IMR-90 (cell line): Measurements from ENCODE around the gene CMSS1. TPM values are rescaled to one million over a fixed set of nuclear protein-coding genes. Genes with fewer than 3 reads are reported as not detected.

ENCODE experiments used
- ATAC-seq: fragments of 200-7000 bp; cut with Tn5 transposase; 2 replicates; pipeline ENCODE4 v1.9.1; 2020; ENCODE audit warnings: low read depth, mild to moderate bottlenecking, moderate library complexity
- BruUV-seq: library from RNA; stranded (reverse); fragments of 400-500 nt; replicated peaks from 2 replicates; lab custom pipeline; 2021; lab: Mats Ljungman, UMichigan
- CTCF ChIA-PET: fragments of 300-600 bp; formaldehyde crosslinking; extraction: SDS; loops from one replicate; lab custom pipeline; 2021; ENCODE audit warnings: antibody characterized with exemption; lab: Yijun Ruan, JAX
- POLR2A ChIA-PET: fragments of 300-600 bp; sonication (Branson Sonifier 250); formaldehyde crosslinking; loops from one replicate; lab custom pipeline; 2022; ENCODE audit warnings: antibody characterized with exemption; ENCODE audit not compliant: unreplicated experiment; lab: Charles Lee
- DNase-seq: peaks from one replicate; pipeline ENCODE4 v3.0.0; 2013
- H2AFZ ChIP-seq: replicated peaks from 2 replicates; pipeline ENCODE3; 2013; ENCODE audit warnings: low read length, mild to moderate bottlenecking; ENCODE audit not compliant: poor library complexity
- H2AK5ac ChIP-seq: 2 replicates; pipeline ENCODE4 v1.6.1; 2013; ENCODE audit warnings: low read depth, low read length, inconsistent platforms
- H2AK9ac ChIP-seq: replicated peaks from 2 replicates; pipeline ENCODE3; 2013; ENCODE audit warnings: mild to moderate bottlenecking, low read depth, low read length, moderate library complexity; ENCODE audit not compliant: poor library complexity
- H2BK120ac ChIP-seq: 2 replicates; pipeline ENCODE4 v1.6.1; 2013; ENCODE audit warnings: low read depth, low read length, inconsistent platforms
- H2BK15ac ChIP-seq: 3 replicates; pipeline ENCODE4 v1.6.1; 2013; ENCODE audit warnings: low read depth, low read length, inconsistent platforms
- H2BK20ac ChIP-seq: 2 replicates; pipeline ENCODE4 v1.6.1; 2013; ENCODE audit warnings: low read depth, mild to moderate bottlenecking, inconsistent platforms, low read length, moderate library complexity
- H2BK5ac ChIP-seq: 2 replicates; pipeline ENCODE4 v1.6.1; 2013; ENCODE audit warnings: mild to moderate bottlenecking, low read depth, low read length, inconsistent platforms; ENCODE audit not compliant: poor library complexity, severe bottlenecking
- H3K14ac ChIP-seq: replicated peaks from 2 replicates; pipeline ENCODE4 v1.6.1; 2013; ENCODE audit warnings: low read depth, low read length, inconsistent platforms
- H3K18ac ChIP-seq: 2 replicates; pipeline ENCODE4 v1.6.1; 2013; ENCODE audit warnings: low read depth, low read length, control low read depth
- H3K23ac ChIP-seq: 2 replicates; pipeline ENCODE4 v1.6.1; 2013; ENCODE audit warnings: low read depth, low read length, inconsistent platforms
- H3K27ac ChIP-seq: 2 replicates; pipeline ENCODE4 v1.5.1; 2013; ENCODE audit warnings: mild to moderate bottlenecking, control low read depth, low read length; ENCODE audit not compliant: insufficient read depth
- H3K27me3 ChIP-seq: 2 replicates; pipeline ENCODE4 v1.6.1; 2013; ENCODE audit warnings: low read length; ENCODE audit not compliant: control insufficient read depth, insufficient read depth
- H3K36me3 ChIP-seq: 2 replicates; pipeline ENCODE4 v1.6.1; 2013; ENCODE audit warnings: low read length, mixed read lengths; ENCODE audit not compliant: control insufficient read depth, insufficient read depth
- H3K4ac ChIP-seq: 2 replicates; pipeline ENCODE4 v1.6.1; 2013; ENCODE audit warnings: low read depth, low read length, inconsistent platforms
- H3K4me1 ChIP-seq: 2 replicates; pipeline ENCODE4 v1.6.1; 2013; ENCODE audit warnings: low read length, mixed read lengths; ENCODE audit not compliant: control insufficient read depth, insufficient read depth
- H3K4me2 ChIP-seq: 2 replicates; pipeline ENCODE4 v1.6.1; 2013; ENCODE audit warnings: low read depth, mild to moderate bottlenecking, control low read depth, low read length, moderate library complexity
- H3K4me3 ChIP-seq: 2 replicates; pipeline ENCODE4 v1.5.1; 2013; ENCODE audit warnings: low read depth, mild to moderate bottlenecking, control low read depth, low read length, moderate library complexity; ENCODE audit not compliant: insufficient read depth
- H3K56ac ChIP-seq: 2 replicates; pipeline ENCODE4 v1.6.1; 2013; ENCODE audit warnings: low read length, inconsistent platforms; ENCODE audit not compliant: insufficient read depth; ENCODE audit errors: extremely low read depth
- H3K79me1 ChIP-seq, 2 experiments: 2 replicates each; pipeline ENCODE4 v1.6.1; 2013; ENCODE audit warnings: low read length in 2 of 2, inconsistent platforms in 1 of 2, low read depth in 1 of 2
- H3K9ac ChIP-seq: 2 replicates; pipeline ENCODE4 v1.6.1; 2013; ENCODE audit warnings: low read depth, low read length, control low read depth
- H3K9me1 ChIP-seq: 2 replicates; pipeline ENCODE4 v1.6.1; 2013; ENCODE audit warnings: low read length, inconsistent platforms; ENCODE audit not compliant: insufficient read depth
- H3K9me3 ChIP-seq: 2 replicates; pipeline ENCODE4 v1.6.1; 2013; ENCODE audit warnings: low read length; ENCODE audit not compliant: control insufficient read depth, insufficient read depth
- H4K20me1 ChIP-seq: 2 replicates; pipeline ENCODE4 v1.6.1; 2013; ENCODE audit warnings: low read length, inconsistent platforms; ENCODE audit not compliant: insufficient read depth
- H4K5ac ChIP-seq: 2 replicates; pipeline ENCODE4 v1.6.1; 2013; ENCODE audit warnings: mild to moderate bottlenecking, low read depth, low read length, control low read depth
- H4K8ac ChIP-seq, 2 experiments: 2 replicates each; pipeline ENCODE4 v1.6.1; 2013; ENCODE audit warnings: low read depth in 2 of 2, low read length in 2 of 2, control low read depth in 1 of 2, inconsistent platforms in 1 of 2
- H4K91ac ChIP-seq: 2 replicates; pipeline ENCODE4 v1.6.1; 2013; ENCODE audit warnings: low read depth, low read length, inconsistent platforms; ENCODE audit not compliant: insufficient read depth
- BHLHE40 ChIP-seq: fragments of 150-350 bp; IDR thresholded peaks from 2 replicates; pipeline ENCODE4 v1.6.1; 2016; ENCODE audit warnings: mild to moderate bottlenecking, low read depth, low read length
- CEBPB ChIP-seq: IDR thresholded peaks from 2 replicates; pipeline ENCODE4 v1.6.1; 2012; ENCODE audit warnings: low read depth, low read length, improper control_type of control experiment
- CHD1 ChIP-seq: IDR thresholded peaks from 2 replicates; pipeline ENCODE4 v1.6.1; 2012; ENCODE audit warnings: low read depth, low read length, improper control_type of control experiment
- FOS ChIP-seq: fragments of 150-350 bp; IDR thresholded peaks from 2 replicates; pipeline ENCODE4 v1.6.1; 2016; ENCODE audit warnings: low read depth, low read length
- MAFK ChIP-seq: IDR thresholded peaks from 2 replicates; pipeline ENCODE4 v1.6.1; 2012; ENCODE audit warnings: low read depth, low read length, improper control_type of control experiment
- MAZ ChIP-seq: IDR thresholded peaks from 2 replicates; pipeline ENCODE4 v1.6.1; 2012; ENCODE audit warnings: low read depth, mild to moderate bottlenecking, low read length, improper control_type of control experiment, moderate library complexity, borderline replicate concordance
- MXI1 ChIP-seq: IDR thresholded peaks from 2 replicates; pipeline ENCODE4 v1.6.1; 2012; ENCODE audit warnings: low read depth, mild to moderate bottlenecking, low read length, moderate library complexity, borderline replicate concordance
- POLR2A ChIP-seq: IDR thresholded peaks from 2 replicates; pipeline ENCODE4 v1.6.1; 2012; ENCODE audit warnings: mild to moderate bottlenecking, low read depth, low read length
- RAD21 ChIP-seq: IDR thresholded peaks from 2 replicates; pipeline ENCODE4 v1.6.1; 2012; ENCODE audit warnings: low read length, improper control_type of control experiment
- SMC3 ChIP-seq: fragments of 150-350 bp; IDR thresholded peaks from 2 replicates; pipeline ENCODE4 v1.6.1; 2016; ENCODE audit warnings: low read depth, mild to moderate bottlenecking, antibody characterized with exemption, low read length, moderate library complexity
- WGBS, 2 experiments: methylation state at CpG; one replicate each; pipeline versions ENCODE4 v1.1.5 to v1.1.7; 2013; ENCODE audit warnings: missing lambda C conversion rate in 2 of 2; ENCODE audit not compliant: insufficient read length in 1 of 2; ENCODE audit errors: extremely low coverage in 2 of 2; 5-methylcytosine and 5-hydroxymethylcytosine counted together
- dilution Hi-C: fragments of 300-500 bp; cut with HindIII; formaldehyde crosslinking; loops from one replicate; pipeline ENCODE4 v1.14.3; 2018; ENCODE audit warnings: low sequenced_read_pairs; ENCODE audit not compliant: unreplicated experiment
- in situ Hi-C: fragments of 300-500 bp; cut with MboI; formaldehyde crosslinking; loops from 3 replicates; pipeline ENCODE4 v1.14.3; 2019; ENCODE audit warnings: low sequenced_read_pairs, inconsistent platforms, mixed read lengths
- intact Hi-C: fragments of 100-400 bp; cut with micrococcal nuclease; formaldehyde crosslinking; loops from 2 replicates; pipeline ENCODE4 v1.10.0; 2022
- polyA plus RNA-seq, 3 experiments: library from polyadenylated mRNA; depleted of rRNA; stranded (reverse); fragments of >200 nt; gene quantifications; 2 replicates each; pipeline ENCODE4 v1.2.3, GENCODE V29; 2012; ENCODE audit warnings: low replicate concordance in 1 of 3
- total RNA-seq: library from RNA; depleted of rRNA; stranded (reverse); fragments of >200 nt; gene quantifications from 2 replicates; pipeline ENCODE4 v1.2.3, GENCODE V29; 2012
- TF ChIP-seq, protein P1 (sequence below): fragments of 150-350 bp; IDR thresholded peaks from 2 replicates; pipeline ENCODE4 v1.6.1; 2016; ENCODE audit warnings: low read depth, mild to moderate bottlenecking, low read length, moderate library complexity, borderline replicate concordance
- TF ChIP-seq, protein P2 (sequence below): fragments of 150-350 bp; IDR thresholded peaks from 2 replicates; pipeline ENCODE4 v1.6.1; 2017; ENCODE audit warnings: mild to moderate bottlenecking, antibody characterized with exemption, low read length, low read depth
- TF ChIP-seq, protein P3 (sequence below): conservative IDR thresholded peaks from 2 replicates; pipeline ENCODE4 v1.5.1; 2012; ENCODE audit warnings: mild to moderate bottlenecking, low read depth, low read length, improper control_type of control experiment

CMSS1 gene
- total and polyA plus RNA-seq, 2 of the 4 experiments (the other 2 are of a cell fraction), result 12.5 to 13.6 TPM

DNA sequence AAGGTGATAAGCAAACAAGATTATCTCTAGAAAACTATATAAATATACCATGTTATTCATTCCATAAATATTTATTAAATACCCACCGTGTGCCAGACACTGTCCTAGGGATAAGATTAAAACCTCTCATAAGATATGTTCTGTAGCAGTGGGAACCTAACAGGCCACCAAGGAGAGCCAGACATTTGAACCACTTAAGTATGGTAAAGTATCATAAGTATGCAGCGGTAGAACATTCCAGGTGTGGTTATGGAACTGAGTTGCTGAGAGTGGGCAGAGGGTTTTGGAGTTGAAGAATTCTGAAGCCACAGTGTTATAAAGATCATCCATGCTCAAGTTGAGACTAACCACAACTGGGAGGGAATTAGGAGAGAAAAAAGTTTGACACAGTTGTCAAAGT, 282.0 kb downstream of the CMSS1 start:
- ChIA-PET POLR2A (no interaction called here), CTCF (no interaction called here)
- ATAC-seq, result no peak
- no peak for DNase-seq
- H3K27ac ChIP-seq, result no peak overlapping the region
- no peak overlapping the region for H3K9ac ChIP-seq
- no peak for TF ChIP-seq CEBPB
- no peak for TF ChIP-seq MAZ
- TF ChIP-seq SMC3, result no peak
- TF ChIP-seq FOS, result no peak
- TF ChIP-seq BHLHE40, result no peak
- no peak for TF ChIP-seq POLR2A
- TF ChIP-seq CHD1, result no peak
- TF ChIP-seq, protein P1, sequence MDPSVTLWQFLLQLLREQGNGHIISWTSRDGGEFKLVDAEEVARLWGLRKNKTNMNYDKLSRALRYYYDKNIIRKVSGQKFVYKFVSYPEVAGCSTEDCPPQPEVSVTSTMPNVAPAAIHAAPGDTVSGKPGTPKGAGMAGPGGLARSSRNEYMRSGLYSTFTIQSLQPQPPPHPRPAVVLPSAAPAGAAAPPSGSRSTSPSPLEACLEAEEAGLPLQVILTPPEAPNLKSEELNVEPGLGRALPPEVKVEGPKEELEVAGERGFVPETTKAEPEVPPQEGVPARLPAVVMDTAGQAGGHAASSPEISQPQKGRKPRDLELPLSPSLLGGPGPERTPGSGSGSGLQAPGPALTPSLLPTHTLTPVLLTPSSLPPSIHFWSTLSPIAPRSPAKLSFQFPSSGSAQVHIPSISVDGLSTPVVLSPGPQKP, result no peak
- TF ChIP-seq, protein P2, sequence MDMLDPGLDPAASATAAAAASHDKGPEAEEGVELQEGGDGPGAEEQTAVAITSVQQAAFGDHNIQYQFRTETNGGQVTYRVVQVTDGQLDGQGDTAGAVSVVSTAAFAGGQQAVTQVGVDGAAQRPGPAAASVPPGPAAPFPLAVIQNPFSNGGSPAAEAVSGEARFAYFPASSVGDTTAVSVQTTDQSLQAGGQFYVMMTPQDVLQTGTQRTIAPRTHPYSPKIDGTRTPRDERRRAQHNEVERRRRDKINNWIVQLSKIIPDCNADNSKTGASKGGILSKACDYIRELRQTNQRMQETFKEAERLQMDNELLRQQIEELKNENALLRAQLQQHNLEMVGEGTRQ, result no peak
- no peak for TF ChIP-seq RAD21
- TF ChIP-seq MXI1, result no peak
- no peak for TF ChIP-seq MAFK
- TF ChIP-seq, protein P3, sequence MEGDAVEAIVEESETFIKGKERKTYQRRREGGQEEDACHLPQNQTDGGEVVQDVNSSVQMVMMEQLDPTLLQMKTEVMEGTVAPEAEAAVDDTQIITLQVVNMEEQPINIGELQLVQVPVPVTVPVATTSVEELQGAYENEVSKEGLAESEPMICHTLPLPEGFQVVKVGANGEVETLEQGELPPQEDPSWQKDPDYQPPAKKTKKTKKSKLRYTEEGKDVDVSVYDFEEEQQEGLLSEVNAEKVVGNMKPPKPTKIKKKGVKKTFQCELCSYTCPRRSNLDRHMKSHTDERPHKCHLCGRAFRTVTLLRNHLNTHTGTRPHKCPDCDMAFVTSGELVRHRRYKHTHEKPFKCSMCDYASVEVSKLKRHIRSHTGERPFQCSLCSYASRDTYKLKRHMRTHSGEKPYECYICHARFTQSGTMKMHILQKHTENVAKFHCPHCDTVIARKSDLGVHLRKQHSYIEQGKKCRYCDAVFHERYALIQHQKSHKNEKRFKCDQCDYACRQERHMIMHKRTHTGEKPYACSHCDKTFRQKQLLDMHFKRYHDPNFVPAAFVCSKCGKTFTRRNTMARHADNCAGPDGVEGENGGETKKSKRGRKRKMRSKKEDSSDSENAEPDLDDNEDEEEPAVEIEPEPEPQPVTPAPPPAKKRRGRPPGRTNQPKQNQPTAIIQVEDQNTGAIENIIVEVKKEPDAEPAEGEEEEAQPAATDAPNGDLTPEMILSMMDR, result no peak
- peak overlapping the region; percentile 37; the same call in 1 of the 2 replicates for H4K91ac ChIP-seq
- no peak overlapping the region for H3K56ac ChIP-seq
- in situ Hi-C loops, result no loop called here
- H3K18ac ChIP-seq, result peak overlapping the region; percentile 80
- BruUV-seq, result no TSS peak
- H3K9me3 ChIP-seq, result no peaks in the 10 kb centered on the region
- no peak overlapping the region; a peak in 1 of 4 replicates for H4K8ac ChIP-seq
- peaks cover 3% of the 10 kb centered on the region; the same call in 1 of the 2 replicates for H4K20me1 ChIP-seq
- H2BK5ac ChIP-seq, result no peak overlapping the region
- no peak overlapping the region for H2AK5ac ChIP-seq
- 0 out of 3 replicates have a peak overlapping the region, but pooled peaks have one; percentile 12 for H2BK15ac ChIP-seq
- H2BK20ac ChIP-seq, result peak overlapping the region; percentile 81; the same call in 1 of the 2 replicates
- dilution Hi-C loops, result no loop called here
- no peaks in the 10 kb centered on the region for H3K27me3 ChIP-seq
- H2BK120ac ChIP-seq, result peak overlapping the region; percentile 60
- H3K4me2 ChIP-seq, result no peak overlapping the region
- no CpG with 5 or more reads among the region's 2 CpGs for WGBS, 2 experiments
- H3K9me1 ChIP-seq, result peaks cover 7% of the 10 kb centered on the region
- H2AK9ac ChIP-seq, result no peak overlapping the region
- H3K79me1 ChIP-seq, result no peaks in the 10 kb centered on the region
- peak overlapping the region; percentile 50; the same call in 1 of the 2 replicates for H3K14ac ChIP-seq
- peak overlapping the region; percentile 43; the same call in 1 of the 2 replicates for H3K4ac ChIP-seq
- no peaks in the 10 kb centered on the region for H3K36me3 ChIP-seq
- peak overlapping the region; percentile 76 for H4K5ac ChIP-seq
- no peak overlapping the region for H2AFZ ChIP-seq
- H3K23ac ChIP-seq, result no peak overlapping the region
- intact Hi-C loops, result no loop called here
- H3K4me1 ChIP-seq, result peaks cover 21% of the 10 kb centered on the region
- no peak overlapping the region for H3K4me3 ChIP-seq
